KBM-7 (cell line): ENCODE data around the gene FAM114A1.
"Not testable (repeated sequence)": the region's sequence is repeated elsewhere in the genome, so short reads cannot be mapped to it uniquely, and the experiment has no call there.

Source experiments
- DNase-seq: peaks from one replicate; pipeline ENCODE4 v3.0.0-alpha.2; 2015
- in situ Hi-C: fragments of 300-500 bp; cut with MboI; formaldehyde crosslinking; loops from 2 replicates; pipeline ENCODE4 v1.14.3; 2020; ENCODE audit warnings: low sequenced_read_pairs, low pct_unique_long_range_greater_than_20kb, mixed read lengths

FAM114A1 gene

DNA sequence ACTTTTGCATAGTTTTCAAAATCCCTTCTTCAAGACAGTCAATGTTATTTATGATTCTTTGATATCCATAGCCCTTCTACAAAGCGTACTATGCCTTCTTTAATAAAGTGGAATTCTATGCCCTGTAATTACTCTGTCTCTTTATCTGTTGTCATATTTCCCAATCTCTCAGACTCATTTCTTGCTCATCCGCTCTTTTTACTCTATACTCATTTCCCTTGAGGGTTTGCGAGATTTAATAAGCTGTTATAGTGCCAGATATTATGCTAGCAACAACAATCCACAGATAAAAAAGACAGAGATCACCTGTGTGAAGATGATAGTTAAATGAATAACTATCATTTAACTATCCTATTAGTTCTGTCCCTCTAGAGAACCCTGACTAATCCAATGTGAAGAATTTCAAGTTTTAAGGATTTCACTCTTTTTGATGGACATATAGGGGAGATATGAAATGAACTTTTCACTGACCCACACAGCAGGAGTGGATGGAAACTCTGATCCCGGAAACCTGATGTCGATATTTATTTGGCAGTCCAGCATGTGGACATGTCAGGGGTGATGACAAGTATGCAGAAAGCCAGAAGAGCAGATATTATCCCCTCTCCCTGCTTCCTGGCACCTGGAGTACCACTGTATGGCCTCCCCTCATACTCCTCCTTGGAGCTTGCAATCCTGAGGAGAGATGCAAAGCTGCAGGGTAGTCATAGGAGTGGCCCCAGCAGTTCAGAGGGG, 114.9 kb downstream of the FAM114A1 start:
- in situ Hi-C loops: no loop called here

DNA sequence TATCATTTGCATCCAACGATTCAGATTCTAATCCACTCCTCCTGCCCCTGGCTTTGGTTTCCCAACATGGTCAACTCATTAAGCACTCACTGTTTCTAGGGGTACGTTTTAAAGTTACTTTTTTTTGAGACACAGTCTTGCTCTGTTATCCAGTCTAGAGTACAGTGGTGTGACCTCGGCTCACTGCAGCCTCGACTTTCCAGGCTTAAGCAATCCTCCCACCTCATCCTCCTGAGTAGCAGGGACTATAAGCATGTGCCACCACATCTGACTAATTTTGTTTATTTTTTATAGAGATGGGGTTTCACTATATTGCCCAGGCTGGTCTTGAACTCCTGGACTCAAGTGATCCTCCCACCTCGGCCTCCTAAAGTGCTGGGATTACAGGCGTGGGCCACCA, 115.7 kb downstream of the FAM114A1 start:
- DNase-seq: no peak
- in situ Hi-C loops: no loop called here

More for the DNA sequence above, 114.9 kb downstream of the FAM114A1 start:
- DNase-seq: no peak

DNA sequence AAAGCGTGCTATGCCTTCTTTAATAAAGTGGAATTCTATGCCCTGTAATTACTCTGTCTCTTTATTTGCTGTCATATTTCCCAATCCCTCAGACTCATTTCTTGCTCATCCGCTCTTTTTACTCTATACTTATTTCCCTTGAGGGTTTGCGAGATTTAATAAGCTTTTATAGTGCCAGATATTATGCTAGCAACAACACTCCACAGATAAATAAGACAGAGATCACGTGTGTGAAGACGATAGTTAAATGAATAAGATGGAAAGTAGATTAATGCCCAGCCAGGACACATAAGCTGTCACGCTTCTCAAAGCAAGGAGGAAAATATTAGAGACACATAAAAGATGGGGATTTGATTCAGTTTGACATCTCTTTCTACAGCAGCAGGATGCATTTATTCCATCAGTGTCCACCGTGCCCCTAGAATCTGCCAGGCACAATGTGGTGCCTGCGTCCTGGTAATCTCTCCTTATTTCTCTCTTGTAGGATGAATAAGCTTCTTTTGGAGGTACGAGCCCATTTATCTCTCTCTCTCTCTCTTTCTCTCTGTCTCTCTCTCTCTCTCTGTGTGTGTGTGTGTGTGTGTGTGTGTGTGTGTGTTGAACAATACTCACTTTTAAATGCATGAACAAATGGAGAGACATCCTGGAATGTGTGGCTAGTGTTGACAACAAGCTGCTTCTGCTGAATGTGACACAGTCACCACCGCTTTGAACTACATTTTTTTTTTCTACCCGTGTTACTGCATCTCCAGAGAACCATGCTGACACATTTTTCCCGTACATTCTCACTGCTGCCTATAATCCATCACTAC, 116.4 kb downstream of the FAM114A1 start:
- no peak for DNase-seq

DNA sequence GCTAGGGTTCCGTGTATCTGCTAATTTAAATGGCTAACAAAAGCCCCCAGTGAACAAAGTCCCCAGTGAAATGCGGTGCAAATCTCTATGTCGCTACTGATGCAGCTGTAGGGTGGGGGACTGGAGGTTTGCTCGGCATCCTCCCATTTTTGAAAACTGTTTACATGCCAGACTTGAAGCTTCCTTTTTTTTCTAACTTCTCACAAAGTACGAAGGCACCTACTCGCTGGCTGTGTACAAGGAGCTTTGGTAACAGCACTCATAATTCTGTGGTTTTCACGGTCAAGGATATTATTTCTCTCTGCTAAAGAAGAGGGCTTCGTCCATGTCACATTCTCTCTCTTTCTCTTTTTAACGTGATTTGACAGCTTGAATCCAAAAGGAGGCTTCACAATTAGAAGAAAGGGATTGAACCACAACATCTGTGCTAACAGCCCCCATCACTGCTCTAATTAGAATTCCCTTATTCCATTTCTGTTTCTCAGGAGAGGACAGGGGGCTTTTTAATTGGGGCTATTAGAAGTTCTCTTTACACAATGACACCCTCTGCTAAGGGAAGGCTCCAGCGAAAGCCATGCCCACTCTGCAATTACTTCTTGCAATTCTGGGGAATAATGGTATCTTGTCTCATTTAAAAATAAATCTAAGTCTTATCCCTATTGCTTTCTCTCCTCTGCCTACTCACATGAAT, 117.9 kb downstream of the FAM114A1 start:
- in situ Hi-C loops: no loop called here
- peak; percentile 40 for DNase-seq

More for the DNA sequence above, 116.4 kb downstream of the FAM114A1 start:
- in situ Hi-C loops: no loop called here

DNA sequence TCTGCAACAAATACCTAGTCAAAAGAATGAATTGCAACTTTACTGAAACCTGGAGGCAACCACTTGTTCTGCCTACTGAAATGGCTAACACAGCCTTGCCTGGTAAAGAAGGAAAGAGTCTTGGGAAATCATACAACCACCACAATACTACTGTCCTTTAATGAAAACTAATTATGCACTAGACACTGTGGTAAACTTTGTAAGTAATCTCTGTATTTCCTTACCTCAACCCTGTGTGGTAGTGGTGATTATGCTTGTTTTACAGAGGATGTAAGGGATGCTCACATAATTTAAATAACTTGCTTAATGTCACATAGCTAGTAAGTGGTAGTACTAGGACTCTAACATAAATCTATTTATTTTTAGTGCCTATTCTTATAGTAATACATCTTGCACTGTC, 119.9 kb downstream of the FAM114A1 start:
- in situ Hi-C loops: no loop called here

DNA sequence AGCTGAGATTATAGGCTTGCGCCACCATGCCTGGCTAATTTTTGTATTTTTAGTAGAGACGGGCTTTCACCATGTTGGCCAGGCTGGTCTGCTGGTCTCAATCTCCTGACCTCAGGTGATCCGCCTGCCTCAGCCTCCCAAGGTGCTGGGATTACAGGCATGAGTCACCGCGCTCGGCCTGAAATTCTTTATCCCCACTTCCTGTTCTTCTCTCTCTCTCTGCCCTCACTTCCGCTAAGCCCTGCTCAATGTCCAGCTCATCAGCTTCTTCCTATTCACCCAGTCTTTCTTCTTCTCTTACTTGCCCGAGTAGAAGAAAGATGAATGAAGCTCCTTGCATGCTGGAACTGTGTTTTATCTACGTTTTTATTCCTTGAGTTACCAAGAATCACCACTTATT, 120.7 kb downstream of the FAM114A1 start:
- DNase-seq: peak; percentile 81
- in situ Hi-C loops: not testable (repeated sequence)

More for the DNA sequence above, 119.9 kb downstream of the FAM114A1 start:
- DNase-seq: no peak

DNA sequence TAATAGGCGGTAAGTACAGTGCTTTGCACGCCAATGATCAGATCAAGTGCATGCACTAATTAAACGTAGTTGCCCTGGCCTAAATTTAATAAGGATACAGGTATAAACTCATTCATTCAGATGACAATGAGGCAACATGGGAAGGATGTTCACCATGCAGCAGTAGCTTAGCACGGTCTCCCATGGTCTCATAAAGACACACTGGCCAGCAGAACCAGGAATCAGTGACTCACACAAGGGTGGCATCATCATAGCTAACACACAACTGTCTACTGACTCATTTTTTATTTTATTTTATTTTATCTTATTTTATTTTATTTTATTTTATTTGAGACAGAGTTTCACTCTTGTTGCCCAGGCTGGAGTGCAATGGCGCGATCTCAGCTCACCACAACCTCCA, 121.9 kb downstream of the FAM114A1 start:
- DNase-seq: no peak
- in situ Hi-C loops: no loop called here

DNA sequence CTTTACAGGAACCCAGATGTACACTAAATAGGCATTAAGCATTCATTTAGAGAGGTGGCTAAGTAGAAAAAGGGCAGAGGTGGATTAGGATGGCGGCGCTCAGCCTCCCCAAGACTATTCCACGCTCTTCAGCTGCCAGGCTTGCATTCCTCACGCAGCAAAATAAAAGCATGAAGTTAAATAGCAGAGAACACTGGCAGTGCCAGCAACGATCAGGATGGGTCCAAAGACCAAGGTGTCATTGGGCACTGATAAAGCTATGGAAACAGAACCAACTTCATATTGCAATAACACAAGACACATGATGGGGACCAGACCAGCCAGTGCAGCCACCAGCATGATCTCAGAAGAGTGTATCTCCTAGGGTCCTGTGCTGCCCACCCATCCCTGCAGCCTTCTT, 122.6 kb downstream of the FAM114A1 start:
- DNase-seq: no peak
- in situ Hi-C loops: no loop called here

DNA sequence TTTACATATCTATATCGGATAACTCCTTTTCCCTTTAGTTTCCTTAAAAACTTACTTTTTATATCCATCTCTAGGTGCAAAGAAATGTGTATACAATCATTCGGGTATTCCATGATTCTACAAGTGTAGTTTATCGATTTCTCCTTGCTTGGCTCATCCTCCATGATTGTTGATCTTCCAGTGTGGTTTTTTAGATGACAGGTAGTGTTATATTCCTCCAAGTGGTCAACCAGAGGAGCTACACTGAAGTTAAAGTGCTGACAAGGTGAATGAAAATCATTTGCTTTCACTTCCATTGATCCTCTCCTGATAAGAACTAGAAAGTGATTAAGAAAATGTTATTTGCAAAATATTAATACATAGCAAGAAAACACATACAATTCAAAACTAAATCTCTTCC, 126.1 kb downstream of the FAM114A1 start:
- in situ Hi-C loops: no loop called here
- no peak for DNase-seq

DNA sequence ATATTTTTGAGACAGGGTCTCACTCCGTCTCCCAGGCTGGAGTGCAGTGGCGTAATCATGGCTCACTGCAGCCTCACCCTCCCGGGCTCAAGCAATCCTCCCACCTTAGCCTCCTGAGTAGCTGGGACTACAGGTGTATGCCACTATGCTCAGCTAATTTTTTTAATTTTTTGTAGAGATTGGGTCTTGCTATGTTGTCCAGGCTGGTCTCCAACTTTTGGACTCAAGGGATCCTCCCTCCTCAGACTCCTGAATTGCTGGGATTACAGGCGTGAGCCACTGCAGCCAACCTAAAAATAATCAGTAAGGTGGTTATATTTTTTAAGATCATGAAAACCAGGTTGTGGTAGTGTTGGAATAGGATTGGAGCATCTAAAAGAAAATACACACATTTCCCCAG, 126.5 kb downstream of the FAM114A1 start:
- DNase-seq: no peak
- in situ Hi-C loops: no loop called here
